IMR-90 (cell line): ENCODE measurements around the gene BRD1. TPM values are rescaled to one million over a fixed set of nuclear protein-coding genes. Genes with fewer than 3 reads are reported as not detected.

Experiments
- ATAC-seq: fragments of 200-7000 bp; cut with Tn5 transposase; 2 replicates; pipeline ENCODE4 v1.9.1; 2020; ENCODE audit warnings: low read depth, mild to moderate bottlenecking, moderate library complexity
- BruUV-seq: library from RNA; stranded (reverse); fragments of 400-500 nt; replicated peaks from 2 replicates; lab custom pipeline; 2021; lab: Mats Ljungman, UMichigan
- CTCF ChIA-PET: fragments of 300-600 bp; formaldehyde crosslinking; extraction: SDS; loops from one replicate; lab custom pipeline; 2021; ENCODE audit warnings: antibody characterized with exemption; lab: Yijun Ruan, JAX
- POLR2A ChIA-PET: fragments of 300-600 bp; sonication (Branson Sonifier 250); formaldehyde crosslinking; loops from one replicate; lab custom pipeline; 2022; ENCODE audit warnings: antibody characterized with exemption; ENCODE audit not compliant: unreplicated experiment; lab: Charles Lee
- DNase-seq: peaks from one replicate; pipeline ENCODE4 v3.0.0; 2013
- H2AFZ ChIP-seq: replicated peaks from 2 replicates; pipeline ENCODE3; 2013; ENCODE audit warnings: low read length, mild to moderate bottlenecking; ENCODE audit not compliant: poor library complexity
- H2AK5ac ChIP-seq: 2 replicates; pipeline ENCODE4 v1.6.1; 2013; ENCODE audit warnings: low read depth, low read length, inconsistent platforms
- H2AK9ac ChIP-seq: replicated peaks from 2 replicates; pipeline ENCODE3; 2013; ENCODE audit warnings: mild to moderate bottlenecking, low read depth, low read length, moderate library complexity; ENCODE audit not compliant: poor library complexity
- H2BK120ac ChIP-seq: 2 replicates; pipeline ENCODE4 v1.6.1; 2013; ENCODE audit warnings: low read depth, low read length, inconsistent platforms
- H2BK15ac ChIP-seq: 3 replicates; pipeline ENCODE4 v1.6.1; 2013; ENCODE audit warnings: low read depth, low read length, inconsistent platforms
- H2BK20ac ChIP-seq: 2 replicates; pipeline ENCODE4 v1.6.1; 2013; ENCODE audit warnings: low read depth, mild to moderate bottlenecking, inconsistent platforms, low read length, moderate library complexity
- H2BK5ac ChIP-seq: 2 replicates; pipeline ENCODE4 v1.6.1; 2013; ENCODE audit warnings: mild to moderate bottlenecking, low read depth, low read length, inconsistent platforms; ENCODE audit not compliant: poor library complexity, severe bottlenecking
- H3K14ac ChIP-seq: replicated peaks from 2 replicates; pipeline ENCODE4 v1.6.1; 2013; ENCODE audit warnings: low read depth, low read length, inconsistent platforms
- H3K18ac ChIP-seq: 2 replicates; pipeline ENCODE4 v1.6.1; 2013; ENCODE audit warnings: low read depth, low read length, control low read depth
- H3K23ac ChIP-seq: 2 replicates; pipeline ENCODE4 v1.6.1; 2013; ENCODE audit warnings: low read depth, low read length, inconsistent platforms
- H3K27ac ChIP-seq: 2 replicates; pipeline ENCODE4 v1.5.1; 2013; ENCODE audit warnings: mild to moderate bottlenecking, control low read depth, low read length; ENCODE audit not compliant: insufficient read depth
- H3K27me3 ChIP-seq: 2 replicates; pipeline ENCODE4 v1.6.1; 2013; ENCODE audit warnings: low read length; ENCODE audit not compliant: control insufficient read depth, insufficient read depth
- H3K36me3 ChIP-seq: 2 replicates; pipeline ENCODE4 v1.6.1; 2013; ENCODE audit warnings: low read length, mixed read lengths; ENCODE audit not compliant: control insufficient read depth, insufficient read depth
- H3K4ac ChIP-seq: 2 replicates; pipeline ENCODE4 v1.6.1; 2013; ENCODE audit warnings: low read depth, low read length, inconsistent platforms
- H3K4me1 ChIP-seq: 2 replicates; pipeline ENCODE4 v1.6.1; 2013; ENCODE audit warnings: low read length, mixed read lengths; ENCODE audit not compliant: control insufficient read depth, insufficient read depth
- H3K4me2 ChIP-seq: 2 replicates; pipeline ENCODE4 v1.6.1; 2013; ENCODE audit warnings: low read depth, mild to moderate bottlenecking, control low read depth, low read length, moderate library complexity
- H3K4me3 ChIP-seq: 2 replicates; pipeline ENCODE4 v1.5.1; 2013; ENCODE audit warnings: low read depth, mild to moderate bottlenecking, control low read depth, low read length, moderate library complexity; ENCODE audit not compliant: insufficient read depth
- H3K56ac ChIP-seq: 2 replicates; pipeline ENCODE4 v1.6.1; 2013; ENCODE audit warnings: low read length, inconsistent platforms; ENCODE audit not compliant: insufficient read depth; ENCODE audit errors: extremely low read depth
- H3K79me1 ChIP-seq, 2 experiments: 2 replicates each; pipeline ENCODE4 v1.6.1; 2013; ENCODE audit warnings: low read length in 2 of 2, inconsistent platforms in 1 of 2, low read depth in 1 of 2
- H3K9ac ChIP-seq: 2 replicates; pipeline ENCODE4 v1.6.1; 2013; ENCODE audit warnings: low read depth, low read length, control low read depth
- H3K9me1 ChIP-seq: 2 replicates; pipeline ENCODE4 v1.6.1; 2013; ENCODE audit warnings: low read length, inconsistent platforms; ENCODE audit not compliant: insufficient read depth
- H3K9me3 ChIP-seq: 2 replicates; pipeline ENCODE4 v1.6.1; 2013; ENCODE audit warnings: low read length; ENCODE audit not compliant: control insufficient read depth, insufficient read depth
- H4K20me1 ChIP-seq: 2 replicates; pipeline ENCODE4 v1.6.1; 2013; ENCODE audit warnings: low read length, inconsistent platforms; ENCODE audit not compliant: insufficient read depth
- H4K5ac ChIP-seq: 2 replicates; pipeline ENCODE4 v1.6.1; 2013; ENCODE audit warnings: mild to moderate bottlenecking, low read depth, low read length, control low read depth
- H4K8ac ChIP-seq, 2 experiments: 2 replicates each; pipeline ENCODE4 v1.6.1; 2013; ENCODE audit warnings: low read depth in 2 of 2, low read length in 2 of 2, control low read depth in 1 of 2, inconsistent platforms in 1 of 2
- H4K91ac ChIP-seq: 2 replicates; pipeline ENCODE4 v1.6.1; 2013; ENCODE audit warnings: low read depth, low read length, inconsistent platforms; ENCODE audit not compliant: insufficient read depth
- BHLHE40 ChIP-seq: fragments of 150-350 bp; IDR thresholded peaks from 2 replicates; pipeline ENCODE4 v1.6.1; 2016; ENCODE audit warnings: mild to moderate bottlenecking, low read depth, low read length
- CEBPB ChIP-seq: IDR thresholded peaks from 2 replicates; pipeline ENCODE4 v1.6.1; 2012; ENCODE audit warnings: low read depth, low read length, improper control_type of control experiment
- FOS ChIP-seq: fragments of 150-350 bp; IDR thresholded peaks from 2 replicates; pipeline ENCODE4 v1.6.1; 2016; ENCODE audit warnings: low read depth, low read length
- MAFK ChIP-seq: IDR thresholded peaks from 2 replicates; pipeline ENCODE4 v1.6.1; 2012; ENCODE audit warnings: low read depth, low read length, improper control_type of control experiment
- MXI1 ChIP-seq: IDR thresholded peaks from 2 replicates; pipeline ENCODE4 v1.6.1; 2012; ENCODE audit warnings: low read depth, mild to moderate bottlenecking, low read length, moderate library complexity, borderline replicate concordance
- POLR2A ChIP-seq: IDR thresholded peaks from 2 replicates; pipeline ENCODE4 v1.6.1; 2012; ENCODE audit warnings: mild to moderate bottlenecking, low read depth, low read length
- SMC3 ChIP-seq: fragments of 150-350 bp; IDR thresholded peaks from 2 replicates; pipeline ENCODE4 v1.6.1; 2016; ENCODE audit warnings: low read depth, mild to moderate bottlenecking, antibody characterized with exemption, low read length, moderate library complexity
- WGBS, 2 experiments: methylation state at CpG; one replicate each; pipeline versions ENCODE4 v1.1.5 to v1.1.7; 2013; ENCODE audit warnings: missing lambda C conversion rate in 2 of 2; ENCODE audit not compliant: insufficient read length in 1 of 2; ENCODE audit errors: extremely low coverage in 2 of 2; 5-methylcytosine and 5-hydroxymethylcytosine counted together
- dilution Hi-C: fragments of 300-500 bp; cut with HindIII; formaldehyde crosslinking; loops from one replicate; pipeline ENCODE4 v1.14.3; 2018; ENCODE audit warnings: low sequenced_read_pairs; ENCODE audit not compliant: unreplicated experiment
- in situ Hi-C: fragments of 300-500 bp; cut with MboI; formaldehyde crosslinking; loops from 3 replicates; pipeline ENCODE4 v1.14.3; 2019; ENCODE audit warnings: low sequenced_read_pairs, inconsistent platforms, mixed read lengths
- intact Hi-C: fragments of 100-400 bp; cut with micrococcal nuclease; formaldehyde crosslinking; loops from 2 replicates; pipeline ENCODE4 v1.10.0; 2022
- polyA plus RNA-seq, 3 experiments: library from polyadenylated mRNA; depleted of rRNA; stranded (reverse); fragments of >200 nt; gene quantifications; 2 replicates each; pipeline ENCODE4 v1.2.3, GENCODE V29; 2012; ENCODE audit warnings: low replicate concordance in 1 of 3
- total RNA-seq: library from RNA; depleted of rRNA; stranded (reverse); fragments of >200 nt; gene quantifications from 2 replicates; pipeline ENCODE4 v1.2.3, GENCODE V29; 2012
- TF ChIP-seq, protein P1 (sequence below): fragments of 150-350 bp; IDR thresholded peaks from 2 replicates; pipeline ENCODE4 v1.6.1; 2016; ENCODE audit warnings: low read depth, mild to moderate bottlenecking, low read length, moderate library complexity, borderline replicate concordance

BRD1 gene
- total and polyA plus RNA-seq, 2 of the 4 experiments (the other 2 are of a cell fraction) = 10.0 to 10.6 TPM

DNA sequence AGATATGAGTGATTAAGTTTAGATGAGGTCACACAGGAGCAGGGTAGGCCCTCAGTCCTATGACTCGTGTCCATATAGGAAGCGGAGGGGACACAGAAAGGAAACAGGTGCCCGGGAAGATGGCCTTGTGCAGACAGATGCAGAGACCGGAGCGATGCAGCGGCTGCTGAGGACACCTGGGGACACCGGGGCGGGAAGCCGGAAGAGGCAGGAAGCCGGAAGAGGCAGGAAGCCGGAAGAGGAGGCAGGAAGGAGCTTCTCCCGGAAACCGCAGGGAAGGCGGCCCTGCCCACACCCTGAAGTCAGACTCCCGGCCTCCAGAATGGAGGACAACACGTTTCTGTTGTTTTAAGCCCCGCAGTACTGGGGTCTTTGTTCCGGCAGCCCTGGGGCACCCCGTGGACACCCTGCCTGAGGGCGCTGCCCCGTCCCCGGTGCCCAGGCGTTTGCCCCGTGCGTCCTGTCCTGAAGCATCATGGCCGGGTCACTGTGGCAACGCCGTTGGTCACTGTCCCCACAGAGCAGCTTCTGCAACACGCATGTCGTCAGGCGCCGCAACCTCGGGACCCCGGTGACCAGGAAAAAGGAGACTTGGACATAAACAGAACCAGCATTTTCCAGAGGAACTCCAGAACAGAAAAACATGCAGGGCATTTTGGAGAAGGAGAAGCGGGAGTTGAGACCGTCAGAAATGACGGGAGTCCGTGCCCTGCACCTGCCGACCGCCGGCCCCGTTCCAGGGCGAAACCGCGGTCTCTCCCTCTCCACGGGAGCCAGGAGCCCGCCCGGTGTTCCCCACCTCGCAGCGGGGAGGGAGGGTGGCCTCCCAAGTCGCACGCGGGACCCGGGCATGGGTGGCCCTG, 103.4 kb downstream of the BRD1 start:
- no peak overlapping the region for H4K8ac ChIP-seq
- 72% methylated on average over 24 of the region's 54 CpGs; no CpG with 5 or more reads in 1 of the 2 experiments for WGBS, 2 experiments
- H3K9me1 ChIP-seq = no peaks in the 10 kb centered on the region
- H2BK5ac ChIP-seq = no peak overlapping the region
- intact Hi-C loops (no loop called here), in situ Hi-C loops (no loop called here), dilution Hi-C loops (no loop called here)
- no peak overlapping the region for H4K91ac ChIP-seq
- no peak overlapping the region for H3K4me3 ChIP-seq
- TF ChIP-seq MAFK = no peak
- no peak for TF ChIP-seq CEBPB
- TF ChIP-seq, protein P1, sequence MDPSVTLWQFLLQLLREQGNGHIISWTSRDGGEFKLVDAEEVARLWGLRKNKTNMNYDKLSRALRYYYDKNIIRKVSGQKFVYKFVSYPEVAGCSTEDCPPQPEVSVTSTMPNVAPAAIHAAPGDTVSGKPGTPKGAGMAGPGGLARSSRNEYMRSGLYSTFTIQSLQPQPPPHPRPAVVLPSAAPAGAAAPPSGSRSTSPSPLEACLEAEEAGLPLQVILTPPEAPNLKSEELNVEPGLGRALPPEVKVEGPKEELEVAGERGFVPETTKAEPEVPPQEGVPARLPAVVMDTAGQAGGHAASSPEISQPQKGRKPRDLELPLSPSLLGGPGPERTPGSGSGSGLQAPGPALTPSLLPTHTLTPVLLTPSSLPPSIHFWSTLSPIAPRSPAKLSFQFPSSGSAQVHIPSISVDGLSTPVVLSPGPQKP = no peak
- TF ChIP-seq POLR2A = no peak
- TF ChIP-seq SMC3 = no peak
- no peak for TF ChIP-seq FOS
- TF ChIP-seq MXI1 = no peak
- no peak for TF ChIP-seq BHLHE40
- ATAC-seq (no peak), DNase-seq (no peak)
- H2AK9ac ChIP-seq = no peak overlapping the region
- H3K4me1 ChIP-seq = no peaks in the 10 kb centered on the region
- no peak overlapping the region for H4K5ac ChIP-seq
- H2BK120ac ChIP-seq = no peak overlapping the region
- H3K36me3 ChIP-seq = no peaks in the 10 kb centered on the region
- no peak overlapping the region for H3K23ac ChIP-seq
- H2AK5ac ChIP-seq = no peak overlapping the region
- no peak overlapping the region for H3K56ac ChIP-seq
- no peak overlapping the region for H3K14ac ChIP-seq
- no peak overlapping the region for H3K9ac ChIP-seq
- no peak overlapping the region for H3K4me2 ChIP-seq
- no peak overlapping the region for H2AFZ ChIP-seq
- H3K27ac ChIP-seq = no peak overlapping the region
- no peak overlapping the region for H2BK20ac ChIP-seq
- ChIA-PET POLR2A (no interaction called here), CTCF (no interaction called here)
- no peaks in the 10 kb centered on the region for H3K9me3 ChIP-seq
- no peak overlapping the region for H3K18ac ChIP-seq
- BruUV-seq = no TSS peak
- no peaks in the 10 kb centered on the region for H3K79me1 ChIP-seq
- H2BK15ac ChIP-seq = no peak overlapping the region
- H3K27me3 ChIP-seq = peaks cover 20% of the 10 kb centered on the region
- H4K20me1 ChIP-seq = no peaks in the 10 kb centered on the region
- no peak overlapping the region for H3K4ac ChIP-seq
